Measurements from ENCODE around the gene PRM1. TPM values are rescaled to one million over a fixed set of nuclear protein-coding genes. Genes with fewer than 3 reads are reported as not detected.

PRM1 gene
- total RNA-seq, 5 donors from 2014 or later (not counting 1 experiment from before 2014, with no cell fraction given) = not detected

GRCh38 chr16:11239644-11240632, 41.2 kb downstream of the PRM1 start:
- Histone ChIP-seq H3K27ac (ENCODE audit: low read length) (no peak overlapping the region), H3K9me3 (no peaks in the 10 kb centered on the region), H3K4me1 (ENCODE audit: control insufficient read depth in 1 of 2, extremely low read depth in 1 of 2, insufficient read depth in 2 of 2, low read length in 2 of 2) (peaks cover 4 to 22% of the 10 kb centered on the region in 2 experiments), H3K4me3 (ENCODE audit: control insufficient read depth in 1 of 2, extremely low read depth in 1 of 2, low read length in 1 of 2) (no peak overlapping the region), H3K36me3 (ENCODE audit: control insufficient read depth in 2 of 2, extremely low read depth in 1 of 2, insufficient read depth in 1 of 2, low read length in 1 of 2) (no peaks in the 10 kb centered on the region), H3K27me3 (replicated peaks in 1 of 2; ENCODE audit: control insufficient read depth in 2 of 2, extremely low read depth in 1 of 2, insufficient read depth in 2 of 2, low read length in 1 of 2) (no peaks in the 10 kb centered on the region)
- Mint-ChIP-seq H3K4me1 (peaks cover 12 to 15% (median 13%) of the 10 kb centered on the region in 3 donors), H3K27ac (peak overlapping the region; percentile 76 to 87), H3K9me3 (no peaks in the 10 kb centered on the region), H3K4me3 (peak overlapping the region in 2 of 3 donors; percentile 18 to 19), H3K36me3 (no peaks in the 10 kb centered on the region), H3K27me3 (no peaks in the 10 kb centered on the region)
- DNase-seq (no peak), ATAC-seq (replicated peaks in 1 of 4) (no peak)
- 83% methylated on average over 7 of the region's 10 CpGs for WGBS (ENCODE audit: insufficient coverage)
- POLR2A ChIA-PET = no interaction called here
- CTCF ChIA-PET = no interaction called here

GRCh38 chr16:11238272-11239202, 42.6 kb downstream of the PRM1 start:
- Mint-ChIP-seq H3K27me3 (no peaks in the 10 kb centered on the region), H3K9me3 (no peaks in the 10 kb centered on the region), H3K36me3 (no peaks in the 10 kb centered on the region), H3K4me3 (no peak overlapping the region), H3K4me1 (peaks cover 24 to 28% (median 24%) of the 10 kb centered on the region in 3 donors), H3K27ac (peak overlapping the region; percentile 25 to 52)
- Histone ChIP-seq H3K4me3 (ENCODE audit: control insufficient read depth in 1 of 2, extremely low read depth in 1 of 2, low read length in 1 of 2) (no peak overlapping the region), H3K4me1 (ENCODE audit: control insufficient read depth in 1 of 2, extremely low read depth in 1 of 2, insufficient read depth in 2 of 2, low read length in 2 of 2) (peaks cover 9 to 36% of the 10 kb centered on the region in 2 experiments), H3K36me3 (ENCODE audit: control insufficient read depth in 2 of 2, extremely low read depth in 1 of 2, insufficient read depth in 1 of 2, low read length in 1 of 2) (no peaks in the 10 kb centered on the region), H3K27ac (ENCODE audit: low read length) (no peak overlapping the region), H3K27me3 (replicated peaks in 1 of 2; ENCODE audit: control insufficient read depth in 2 of 2, extremely low read depth in 1 of 2, insufficient read depth in 2 of 2, low read length in 1 of 2) (no peaks in the 10 kb centered on the region), H3K9me3 (no peaks in the 10 kb centered on the region)
- ChIA-PET POLR2A (no interaction called here), CTCF (no interaction called here)
- DNase-seq (no peak), ATAC-seq (replicated peaks in 1 of 4) (no peak)
- WGBS (ENCODE audit: insufficient coverage) = 97% methylated on average over 7 of the region's 15 CpGs

- Mint-ChIP-seq H3K36me3 (no peaks in the 10 kb centered on the region), H3K27me3 (no peaks in the 10 kb centered on the region), H3K4me1 (peaks cover 40 to 47% (median 42%) of the 10 kb centered on the region in 3 donors), H3K4me3 (no peak overlapping the region), H3K9me3 (no peaks in the 10 kb centered on the region), H3K27ac (peak overlapping the region in 1 of 2 donors; percentile 64)
- CTCF ChIA-PET = no interaction called here
- Histone ChIP-seq H3K27me3 (replicated peaks in 1 of 2; ENCODE audit: control insufficient read depth in 2 of 2, extremely low read depth in 1 of 2, insufficient read depth in 2 of 2, low read length in 1 of 2) (no peaks in the 10 kb centered on the region), H3K36me3 (ENCODE audit: control insufficient read depth in 2 of 2, extremely low read depth in 1 of 2, insufficient read depth in 1 of 2, low read length in 1 of 2) (no peaks in the 10 kb centered on the region), H3K4me1 (ENCODE audit: control insufficient read depth in 1 of 2, extremely low read depth in 1 of 2, insufficient read depth in 2 of 2, low read length in 2 of 2) (peaks cover 14 to 53% of the 10 kb centered on the region in 2 experiments), H3K27ac (ENCODE audit: low read length) (no peak overlapping the region), H3K9me3 (no peaks in the 10 kb centered on the region), H3K4me3 (ENCODE audit: control insufficient read depth in 1 of 2, extremely low read depth in 1 of 2, low read length in 1 of 2) (no peak overlapping the region)
- ATAC-seq (replicated peaks in 1 of 4) (no peak), DNase-seq (no peak)
- POLR2A ChIA-PET = interaction anchor here in 1 of 2 donors (1.3 kb wide), 1 partner anchor 13 kb away, joined by 5 read pairs; no protein-coding TSS in a partner anchor
- 97% methylated on average over 5 of the region's 10 CpGs for WGBS (ENCODE audit: insufficient coverage)
These were observed 44.5 kb downstream of the PRM1 start for GRCh38 chr16:11236461-11237254.

GRCh38 chr16:11235703-11235991, 45.5 kb downstream of the PRM1 start:
- Mint-ChIP-seq H3K27ac (peak overlapping the region in 1 of 2 donors; percentile 65), H3K9me3 (no peaks in the 10 kb centered on the region), H3K4me1 (peaks cover 50 to 56% (median 51%) of the 10 kb centered on the region in 3 donors), H3K27me3 (no peaks in the 10 kb centered on the region), H3K4me3 (no peak overlapping the region), H3K36me3 (no peaks in the 10 kb centered on the region)
- no peaks in the 10 kb centered on the region for H3K27me3 ChIP-seq (replicated peaks in 1 of 2; ENCODE audit: control insufficient read depth in 2 of 2, extremely low read depth in 1 of 2, insufficient read depth in 2 of 2, low read length in 1 of 2)
- ChIA-PET CTCF (interaction anchor here in 1 of 2 donors (0.8 kb wide), 1 partner anchor 264 kb away, joined by 3 read pairs; no protein-coding TSS in a partner anchor), POLR2A (interaction anchor here in 1 of 2 donors (1.3 kb wide), 1 partner anchor 14 kb away, joined by 5 read pairs; no protein-coding TSS in a partner anchor)
- no peaks in the 10 kb centered on the region for H3K36me3 ChIP-seq (ENCODE audit: control insufficient read depth in 2 of 2, extremely low read depth in 1 of 2, insufficient read depth in 1 of 2, low read length in 1 of 2)
- ATAC-seq (replicated peaks in 1 of 4) = no peak
- no peaks in the 10 kb centered on the region for H3K9me3 ChIP-seq
- no peak overlapping the region for H3K4me3 ChIP-seq (ENCODE audit: control insufficient read depth in 1 of 2, extremely low read depth in 1 of 2, low read length in 1 of 2)
- whole genome bisulfite sequencing (ENCODE audit: insufficient coverage) = 78% methylated on average over 2 of the region's 5 CpGs
- peaks cover 17 to 55% of the 10 kb centered on the region in 2 experiments for H3K4me1 ChIP-seq (ENCODE audit: control insufficient read depth in 1 of 2, extremely low read depth in 1 of 2, insufficient read depth in 2 of 2, low read length in 2 of 2)
- DNase-seq = no peak
- H3K27ac ChIP-seq (ENCODE audit: low read length) = no peak overlapping the region

DNA sequence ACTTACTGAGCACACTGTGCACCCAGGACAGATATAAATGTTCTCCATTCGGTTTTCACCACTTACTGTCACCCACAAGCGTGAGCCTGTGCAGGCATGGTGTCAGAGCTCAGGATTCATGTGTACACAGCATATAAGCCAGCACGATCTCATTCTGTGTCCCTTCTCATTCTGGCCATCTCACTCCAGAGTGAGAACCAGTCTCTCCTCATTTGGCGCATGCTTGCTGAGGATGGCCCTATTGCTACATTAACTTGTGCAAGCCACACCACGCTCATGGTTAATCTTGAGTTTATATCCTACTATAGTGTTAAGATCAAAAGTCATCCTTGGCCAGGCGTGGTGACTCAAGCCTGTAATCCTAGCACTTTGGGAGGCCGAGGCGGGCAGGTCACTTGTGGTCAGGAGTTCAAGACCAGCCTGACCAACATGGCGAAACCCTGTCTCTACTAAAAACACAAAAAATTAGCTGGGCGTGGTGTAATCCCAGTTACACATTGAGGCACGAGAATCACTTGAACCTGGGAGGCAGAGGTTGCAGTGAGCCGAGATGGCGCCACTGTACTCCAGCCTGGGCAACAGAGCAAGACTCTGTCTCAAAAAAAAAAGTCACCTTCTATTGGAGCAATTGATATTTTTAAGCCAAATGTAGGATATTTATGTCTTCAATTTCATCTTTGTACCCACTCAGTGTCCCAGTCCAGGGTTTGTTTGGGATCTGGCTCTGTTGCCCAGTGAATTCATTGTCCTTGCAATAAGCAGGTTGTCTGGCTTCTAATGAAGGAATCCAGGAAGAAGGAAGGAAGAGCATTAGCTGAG, 46.0 kb downstream of the PRM1 start:
- WGBS (ENCODE audit: insufficient coverage) = 81% methylated on average over 9 of the region's 13 CpGs
- no peak for ATAC-seq (replicated peaks in 1 of 4)
- H3K4me3 Mint-ChIP-seq = no peak overlapping the region

More for the DNA sequence above, 46.0 kb downstream of the PRM1 start:
- no peak for DNase-seq
- Histone ChIP-seq H3K9me3 (no peaks in the 10 kb centered on the region), H3K27me3 (replicated peaks in 1 of 2; ENCODE audit: control insufficient read depth in 2 of 2, extremely low read depth in 1 of 2, insufficient read depth in 2 of 2, low read length in 1 of 2) (no peaks in the 10 kb centered on the region), H3K4me1 (ENCODE audit: control insufficient read depth in 1 of 2, extremely low read depth in 1 of 2, insufficient read depth in 2 of 2, low read length in 2 of 2) (peaks cover 13 to 53% of the 10 kb centered on the region in 2 experiments), H3K4me3 (ENCODE audit: control insufficient read depth in 1 of 2, extremely low read depth in 1 of 2, low read length in 1 of 2) (no peak overlapping the region), H3K36me3 (ENCODE audit: control insufficient read depth in 2 of 2, extremely low read depth in 1 of 2, insufficient read depth in 1 of 2, low read length in 1 of 2) (no peaks in the 10 kb centered on the region), H3K27ac (ENCODE audit: low read length) (peak overlapping the region; percentile 85)
- Mint-ChIP-seq H3K36me3 (no peaks in the 10 kb centered on the region), H3K27me3 (no peaks in the 10 kb centered on the region), H3K9me3 (no peaks in the 10 kb centered on the region), H3K27ac (peak overlapping the region; percentile 72 to 76), H3K4me1 (peaks cover 51 to 59% (median 52%) of the 10 kb centered on the region in 3 donors)
- POLR2A ChIA-PET = interaction anchor here in 1 of 2 donors (1.3 kb wide), 1 partner anchor 14 kb away, joined by 5 read pairs; no protein-coding TSS in a partner anchor
- CTCF ChIA-PET = interaction anchor here in 1 of 2 donors (0.8 kb wide), 1 partner anchor 264 kb away, joined by 3 read pairs; no protein-coding TSS in a partner anchor
